ENCODE measurements around the gene SPTB. TPM values are rescaled to one million over a fixed set of nuclear protein-coding genes. Genes with fewer than 3 reads are reported as not detected.

Gene SPTB
- total and polyA plus RNA-seq, 7 donors = 0.49 to 2.9 (median 1.3) TPM; not detected in 1

GRCh38 chr14:64889352-64889751, 9.6 kb upstream of the SPTB start:
- TF ChIP-seq POLR2AphosphoS5 (IDR thresholded peaks at IDR 0.05) (no peak), POLR2A (IDR thresholded peaks at IDR 0.05) (no peak), CTCF (IDR thresholded peaks at IDR 0.05) (no peak), EP300 (IDR thresholded peaks at IDR 0.05) (no peak)
- Histone ChIP-seq H3K4me1 (no peaks in the 10 kb centered on the region), H3K27me3 (peaks cover 0 to 6% (median 0%) of the 10 kb centered on the region in 3 donors), H3K27ac (no peak overlapping the region), H3K9me3 (no peaks in the 10 kb centered on the region), H3K4me3 (no peak overlapping the region), H3K36me3 (no peaks in the 10 kb centered on the region)
- no peak for DNase-seq
- intact Hi-C loops (cut with DNase I) = no loop called here
- 90 to 96% methylated on average over 6 of the region's 6 CpGs for WGBS, 2 donors

DNA sequence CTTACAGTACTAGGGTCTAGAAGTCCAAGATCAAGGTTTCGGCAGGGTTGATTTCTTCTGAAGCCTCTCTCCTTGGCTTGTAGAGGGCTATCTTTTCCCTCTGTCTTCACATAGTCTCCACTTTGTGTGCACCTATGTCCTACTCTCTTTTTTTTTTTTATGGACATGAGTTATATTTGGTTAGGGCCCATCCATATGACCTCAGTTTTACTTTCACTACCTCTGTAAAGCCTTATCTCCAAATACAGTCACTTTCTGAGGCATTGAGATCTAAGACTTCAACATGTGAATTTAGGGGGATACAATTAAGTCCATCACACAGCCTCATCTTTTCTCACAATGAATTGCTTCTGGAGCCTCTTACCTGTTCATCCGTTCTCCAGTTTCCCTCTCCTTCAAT, 5.9 kb upstream of the SPTB start:
- Histone ChIP-seq H3K4me1 (peaks cover 0 to 4% (median 3%) of the 10 kb centered on the region in 4 donors), H3K36me3 (no peaks in the 10 kb centered on the region), H3K27me3 (peaks cover under 1 to 24% (median 3%) of the 10 kb centered on the region in 3 donors), H3K4me3 (no peak overlapping the region), H3K9me3 (no peaks in the 10 kb centered on the region), H3K27ac (no peak overlapping the region)
- DNase-seq = no peak
- TF ChIP-seq CTCF (IDR thresholded peaks at IDR 0.05) = no peak
- TF ChIP-seq EP300 (IDR thresholded peaks at IDR 0.05) = no peak
- TF ChIP-seq POLR2A (IDR thresholded peaks at IDR 0.05) = no peak
- TF ChIP-seq POLR2AphosphoS5 (IDR thresholded peaks at IDR 0.05) = no peak
- WGBS, 2 donors = 94 to 95% methylated on average over 2 of the region's 2 CpGs
- intact Hi-C loops (cut with DNase I) = no loop called here

GRCh38 chr14:64880221-64881121, 764 bp upstream of the SPTB start:
- intact Hi-C loops (cut with DNase I) = no loop called here
- Histone ChIP-seq H3K9me3 (no peaks in the 10 kb centered on the region), H3K4me1 (peaks cover 0 to 20% (median 18%) of the 10 kb centered on the region in 4 donors), H3K27ac (peak overlapping the region in 1 of 4 donors; percentile 23), H3K36me3 (no peaks in the 10 kb centered on the region), H3K4me3 (peak overlapping the region; percentile 24 to 59 (median 54)), H3K27me3 (peaks cover 16 to 49% (median 24%) of the 10 kb centered on the region in 3 donors)
- TF ChIP-seq POLR2A (IDR thresholded peaks at IDR 0.05) = no peak
- TF ChIP-seq CTCF (IDR thresholded peaks at IDR 0.05) = no peak
- TF ChIP-seq POLR2AphosphoS5 (IDR thresholded peaks at IDR 0.05) = no peak
- no peak for TF ChIP-seq EP300 (IDR thresholded peaks at IDR 0.05)
- 1 to 2% methylated on average over 49 of the region's 49 CpGs for WGBS, 2 donors
- DNase-seq = peak; percentile 62

DNA sequence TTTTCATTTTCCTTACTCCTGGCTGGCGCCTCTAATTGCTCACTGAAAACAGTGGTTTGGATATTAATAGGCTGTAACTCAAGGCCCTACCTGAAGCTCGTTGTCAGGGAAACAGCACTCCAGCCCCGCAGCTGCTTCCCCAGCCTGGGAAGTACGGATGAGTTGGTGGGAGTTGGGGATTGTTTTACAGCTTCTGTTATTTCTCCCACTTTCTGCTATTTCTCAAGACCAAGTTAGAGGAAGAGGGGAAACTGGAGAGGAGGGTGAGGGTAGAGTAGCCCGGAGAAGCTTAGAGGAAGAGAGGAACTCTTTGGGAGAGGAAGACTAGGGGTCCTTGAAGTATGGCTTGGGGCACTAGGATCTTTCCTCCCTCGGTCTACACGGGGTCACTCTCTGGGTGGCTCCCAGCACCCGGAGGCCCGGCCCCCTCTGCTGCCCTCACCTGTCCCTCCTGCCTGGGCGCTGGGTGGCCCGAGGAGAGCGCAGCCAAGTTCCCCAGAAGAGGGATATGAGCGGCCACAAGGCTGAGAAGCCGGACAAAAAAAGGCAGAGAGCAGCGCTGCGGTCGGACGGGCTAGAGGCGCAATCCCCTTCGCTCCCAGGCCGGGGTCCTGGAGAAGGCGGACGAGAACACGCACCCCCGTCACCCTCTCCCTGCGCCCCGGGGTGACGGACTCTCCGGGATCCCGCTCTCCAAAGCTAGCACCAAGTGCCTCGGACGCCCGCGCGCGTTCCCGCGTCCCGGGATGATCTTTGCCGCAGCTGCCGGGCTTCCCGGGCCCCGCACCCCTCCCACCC, 671 bp downstream of the SPTB start:
- Histone ChIP-seq H3K27ac (no peak overlapping the region), H3K4me1 (peaks cover 0 to 20% (median 18%) of the 10 kb centered on the region in 4 donors), H3K4me3 (peak overlapping the region in 3 of 4 donors; percentile 50 to 59 (median 57)), H3K9me3 (no peaks in the 10 kb centered on the region), H3K36me3 (no peaks in the 10 kb centered on the region), H3K27me3 (peaks cover 16 to 49% (median 24%) of the 10 kb centered on the region in 3 donors)
- intact Hi-C loops (cut with DNase I) = no loop called here
- TF ChIP-seq CTCF (IDR thresholded peaks at IDR 0.05) (no peak), POLR2A (IDR thresholded peaks at IDR 0.05) (no peak), POLR2AphosphoS5 (IDR thresholded peaks at IDR 0.05) (no peak), EP300 (IDR thresholded peaks at IDR 0.05) (no peak)
- 6 to 8% methylated on average over 43 of the region's 43 CpGs for WGBS, 2 donors
- no peak for DNase-seq

All from sigmoid colon (tissue), 7 donors.